NCI-H2171 (cell line): ENCODE data around the gene MYO5B.

Experiments
- DNase-seq: peaks from one replicate; lab custom pipeline; 2025; lab: John Stamatoyannopoulos, UW

MYO5B gene

GRCh38 chr18:50144540-50144939, 50.4 kb downstream of the MYO5B start:
- DNase-seq: no peak

- DNase-seq: no peak
These were observed 51.1 kb downstream of the MYO5B start for GRCh38 chr18:50143886-50144285.

DNA sequence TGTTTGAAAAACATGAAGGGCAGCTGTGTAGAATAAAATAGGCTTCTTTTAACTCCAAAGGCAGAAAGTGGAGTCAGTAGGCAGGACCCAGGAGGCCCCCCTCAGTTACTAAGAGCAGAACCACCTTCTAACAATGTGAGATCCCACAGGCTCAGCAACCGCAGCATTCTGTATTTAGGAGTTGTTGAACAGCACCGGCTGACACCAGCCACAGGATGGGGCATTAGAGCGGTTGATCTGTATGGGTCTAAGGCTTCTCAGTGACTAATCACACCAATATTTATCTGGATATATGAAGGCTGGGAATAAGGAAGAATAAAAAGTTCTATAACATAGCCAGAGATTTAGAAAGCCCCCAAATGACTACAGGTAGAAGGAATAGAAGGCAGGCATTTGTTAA, 51.7 kb downstream of the MYO5B start:
- no peak for DNase-seq

GRCh38 chr18:50142441-50143120, 52.4 kb downstream of the MYO5B start:
- DNase-seq: no peak

GRCh38 chr18:50138181-50139064, 56.5 kb downstream of the MYO5B start:
- no peak for DNase-seq

- no peak for DNase-seq
These were observed 59.0 kb downstream of the MYO5B start for GRCh38 chr18:50135903-50136302.

- no peak for DNase-seq
These were observed 61.4 kb downstream of the MYO5B start for GRCh38 chr18:50133526-50133925.

DNA sequence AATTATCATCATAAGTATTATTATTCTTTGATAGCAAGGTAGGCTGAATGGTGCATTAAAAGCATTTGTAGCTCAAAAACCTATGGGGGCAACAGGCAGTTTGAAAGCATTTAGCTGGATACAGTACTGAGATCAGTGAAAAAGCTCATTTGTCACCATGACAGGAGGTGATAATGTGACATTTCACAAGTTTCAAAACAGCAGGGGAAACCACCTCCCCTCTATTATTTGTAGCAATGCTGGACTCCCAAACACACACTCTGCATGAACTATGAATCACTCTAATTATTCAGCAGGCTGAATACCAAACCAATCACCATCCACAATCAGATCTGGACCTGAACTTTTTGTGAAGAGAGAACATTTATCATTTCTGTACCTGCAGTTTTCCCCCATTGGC, 63.4 kb downstream of the MYO5B start:
- no peak for DNase-seq

- DNase-seq: peak; percentile 34
These were observed 66.3 kb downstream of the MYO5B start for GRCh38 chr18:50128506-50129271.

DNA sequence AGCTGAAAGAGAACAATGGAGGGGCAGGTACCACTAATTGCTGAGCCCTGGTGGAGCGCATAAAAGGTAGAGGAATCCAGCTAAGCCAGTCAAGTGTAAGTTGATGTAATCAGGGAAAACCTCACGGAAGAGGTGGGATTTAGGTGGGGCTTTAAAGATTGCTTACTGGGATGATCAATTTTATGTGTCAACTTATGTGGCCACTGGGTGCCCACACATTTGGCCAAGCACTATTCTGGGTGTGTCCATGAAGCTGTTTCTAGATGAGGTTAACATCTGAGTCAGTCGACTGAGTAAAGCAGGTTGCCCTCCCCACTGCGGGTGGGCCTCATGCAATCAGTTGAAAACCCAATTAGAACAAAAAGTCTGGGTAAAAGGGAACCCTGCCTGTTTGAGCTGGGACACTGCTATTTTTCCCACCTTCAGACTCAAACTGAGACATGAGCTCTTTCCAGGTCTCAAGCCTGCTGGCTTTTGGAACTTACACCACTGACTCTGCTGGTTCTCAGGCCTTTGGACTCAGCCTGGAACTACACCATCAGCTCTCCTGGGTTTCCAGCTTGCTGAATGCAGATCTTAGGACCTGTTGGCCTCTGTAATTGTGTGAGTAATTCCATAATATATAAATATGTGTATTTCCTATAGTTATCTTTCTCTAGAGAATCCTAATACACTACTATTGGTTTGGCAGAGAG, 67.3 kb downstream of the MYO5B start:
- DNase-seq: no peak

DNA sequence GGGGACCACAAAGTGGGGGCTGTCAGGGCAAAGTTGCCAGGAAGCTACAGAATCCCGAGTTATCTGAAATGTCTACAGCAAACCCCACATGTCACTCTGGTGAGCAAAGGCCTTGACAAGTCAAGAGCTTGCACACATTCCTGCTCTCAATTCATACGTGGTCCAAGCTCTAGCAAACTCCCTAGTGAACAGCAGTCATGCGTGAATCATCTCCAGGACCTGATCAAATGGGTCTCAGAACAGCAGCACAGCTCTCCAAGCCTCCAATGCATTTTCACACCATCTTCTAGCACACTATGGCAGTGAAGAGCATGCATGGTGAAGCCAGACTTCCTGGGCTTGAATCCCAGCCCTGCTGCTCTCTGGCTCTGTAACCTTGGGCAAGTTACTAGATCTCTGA, 68.5 kb downstream of the MYO5B start:
- no peak for DNase-seq

GRCh38 chr18:50125456-50125855, 69.5 kb downstream of the MYO5B start:
- DNase-seq: no peak

- DNase-seq: no peak
These were observed 75.7 kb downstream of the MYO5B start for GRCh38 chr18:50119296-50119695.

DNA sequence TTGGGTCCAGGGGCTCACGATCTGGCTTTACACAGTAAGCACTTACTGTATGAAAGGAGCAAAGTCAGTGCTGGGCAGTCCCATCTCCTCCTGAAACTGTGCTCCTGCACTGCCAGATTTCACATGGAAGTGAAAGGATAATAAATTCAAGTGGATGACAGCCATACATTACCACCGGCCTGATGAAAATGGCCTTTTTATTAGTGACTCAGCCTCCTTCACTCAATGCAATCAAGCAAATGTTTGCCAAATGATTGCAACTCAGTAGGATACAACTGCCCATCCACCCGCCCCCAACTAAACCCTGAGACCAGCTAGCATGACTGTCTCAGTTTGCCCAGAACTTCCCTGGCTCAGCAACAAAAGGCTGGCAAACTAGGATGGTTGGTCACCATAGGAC, 77.1 kb downstream of the MYO5B start:
- no peak for DNase-seq

DNA sequence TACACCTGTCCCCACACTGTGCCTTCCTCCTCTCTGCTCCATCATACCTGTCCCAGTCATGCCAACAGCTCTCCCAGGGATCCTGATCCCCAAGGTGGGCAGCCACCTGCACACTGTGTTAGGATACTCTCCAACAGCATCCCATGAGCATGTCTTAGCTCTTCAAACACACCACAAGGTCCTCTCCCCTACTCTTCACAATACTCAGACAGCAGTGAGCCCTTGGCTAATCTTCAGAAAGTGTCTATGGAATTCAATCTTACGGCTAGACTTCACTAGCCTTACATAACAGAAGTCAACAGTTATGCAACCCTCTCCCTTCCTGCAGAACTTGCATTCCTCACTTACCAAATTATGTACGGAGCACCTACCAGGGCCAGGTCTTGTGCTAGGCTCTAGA, 79.9 kb downstream of the MYO5B start:
- DNase-seq: no peak

GRCh38 chr18:50114448-50114847, 80.5 kb downstream of the MYO5B start:
- no peak for DNase-seq

GRCh38 chr18:50113726-50114125, 81.2 kb downstream of the MYO5B start:
- no peak for DNase-seq

GRCh38 chr18:50111398-50111797, 83.5 kb downstream of the MYO5B start:
- DNase-seq: no peak

DNA sequence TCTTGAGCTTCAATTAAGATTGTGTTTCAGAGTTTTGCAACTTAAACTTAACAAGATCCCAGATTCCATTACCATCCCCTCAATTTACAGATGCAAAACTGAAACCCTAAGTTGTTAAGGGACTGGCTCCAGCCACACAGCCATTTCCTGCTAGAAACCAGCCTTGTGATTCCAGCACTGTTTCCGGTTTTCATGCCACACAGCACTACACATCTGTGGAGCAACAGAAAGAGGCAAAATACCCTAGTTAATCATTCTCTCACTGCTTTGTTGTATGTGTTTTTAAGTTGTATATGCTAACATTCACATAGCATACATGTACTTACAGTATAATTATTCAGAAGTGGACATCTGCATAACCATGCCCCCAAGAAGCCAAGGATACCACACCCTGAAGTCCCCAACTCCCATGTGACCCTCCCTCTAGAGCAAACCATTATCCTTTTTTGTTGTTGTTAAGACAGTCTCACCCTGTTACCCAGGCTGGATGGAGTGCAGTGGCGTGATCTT, 87.4 kb downstream of the MYO5B start:
- no peak for DNase-seq

DNA sequence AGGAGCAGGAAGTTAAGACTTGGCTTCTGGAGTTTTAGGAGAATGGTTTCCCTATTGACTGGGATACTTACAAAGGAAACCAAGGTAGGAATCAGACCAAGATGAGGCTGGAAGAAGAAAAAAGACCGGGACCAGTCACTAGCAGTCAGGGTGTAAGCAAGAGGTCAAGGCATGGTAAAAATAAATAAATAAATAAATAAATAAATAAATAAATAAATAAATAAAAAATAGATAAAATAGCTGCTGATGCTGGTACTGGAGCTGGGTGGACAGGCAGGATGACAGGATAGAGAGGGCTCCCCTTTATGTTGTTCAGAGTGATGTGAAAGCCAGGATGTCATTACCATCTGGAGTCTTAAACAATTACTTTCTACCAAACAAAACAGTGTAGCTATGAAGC, 89.9 kb downstream of the MYO5B start:
- no peak for DNase-seq

DNA sequence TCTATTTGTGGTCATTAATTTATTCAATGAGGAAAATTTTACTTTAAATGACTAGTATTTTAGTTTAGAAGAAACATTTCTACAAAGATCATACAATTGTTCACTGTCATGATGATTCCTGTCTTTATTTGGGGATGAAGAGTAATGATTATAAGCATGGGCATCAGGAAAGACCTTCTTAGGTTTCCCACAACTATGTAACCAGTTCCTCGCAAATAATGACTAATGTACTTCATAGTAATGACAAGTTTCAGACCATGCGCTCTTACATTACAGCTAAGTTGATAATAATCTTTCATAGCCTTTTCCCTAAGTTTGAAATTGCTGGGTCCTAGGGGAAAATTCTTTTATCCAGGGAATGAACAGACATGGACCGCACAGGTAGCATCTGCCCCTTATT, 90.5 kb downstream of the MYO5B start:
- no peak for DNase-seq
